Left hindlimb (tissue), 1 donor: ENCODE results near the gene SLC8A2.

Source experiments
- DNase-seq: peaks from one replicate; pipeline ENCODE4 v3.0.0-alpha.2; 2018

Gene SLC8A2

GRCh38 chr19:47499863-47500830 is 28.5 kb upstream of the SLC8A2 start:
- no peak for DNase-seq

GRCh38 chr19:47499371-47499770 is 27.7 kb upstream of the SLC8A2 start:
- DNase-seq, result no peak

- DNase-seq, result no peak
Measured at GRCh38 chr19:47498561-47498960, 26.9 kb upstream of the SLC8A2 start.

GRCh38 chr19:47497821-47498520 is 26.3 kb upstream of the SLC8A2 start:
- DNase-seq, result no peak

- DNase-seq, result no peak
Measured at GRCh38 chr19:47497050-47497766, 25.5 kb upstream of the SLC8A2 start.

GRCh38 chr19:47495478-47496372 is 24.0 kb upstream of the SLC8A2 start:
- DNase-seq, result no peak

GRCh38 chr19:47494729-47495128 is 23.0 kb upstream of the SLC8A2 start:
- DNase-seq, result peak; percentile 68

- DNase-seq, result no peak
Measured at GRCh38 chr19:47494211-47494547, 22.5 kb upstream of the SLC8A2 start.

- no peak for DNase-seq
Measured at GRCh38 chr19:47493378-47494210, 21.9 kb upstream of the SLC8A2 start.

GRCh38 chr19:47492571-47493377 is 21.1 kb upstream of the SLC8A2 start:
- DNase-seq, result no peak

- DNase-seq, result no peak
Measured at GRCh38 chr19:47492137-47492533, 20.4 kb upstream of the SLC8A2 start.

- no peak for DNase-seq
Measured at GRCh38 chr19:47491358-47492136, 19.9 kb upstream of the SLC8A2 start.

- no peak for DNase-seq
Measured at GRCh38 chr19:47490847-47491246, 19.2 kb upstream of the SLC8A2 start.

GRCh38 chr19:47490031-47490430 is 18.3 kb upstream of the SLC8A2 start:
- no peak for DNase-seq

GRCh38 chr19:47489072-47489914 is 17.6 kb upstream of the SLC8A2 start:
- no peak for DNase-seq

- no peak for DNase-seq
Measured at GRCh38 chr19:47487551-47488515, 16.1 kb upstream of the SLC8A2 start.

- DNase-seq, result no peak
Measured at GRCh38 chr19:47486900-47487299, 15.2 kb upstream of the SLC8A2 start.
